HG03575 (cell line): Measurements from ENCODE around the gene MAN2A1.

Experiments
- ATAC-seq: cut with Tn5 transposase; IDR thresholded peaks from one replicate; pipeline ENCODE4 v1.9.1; 2021; ENCODE audit not compliant: unreplicated experiment, insufficient number of reproducible peaks, low FRiP score; ENCODE audit errors: extremely low read depth

MAN2A1 gene

DNA sequence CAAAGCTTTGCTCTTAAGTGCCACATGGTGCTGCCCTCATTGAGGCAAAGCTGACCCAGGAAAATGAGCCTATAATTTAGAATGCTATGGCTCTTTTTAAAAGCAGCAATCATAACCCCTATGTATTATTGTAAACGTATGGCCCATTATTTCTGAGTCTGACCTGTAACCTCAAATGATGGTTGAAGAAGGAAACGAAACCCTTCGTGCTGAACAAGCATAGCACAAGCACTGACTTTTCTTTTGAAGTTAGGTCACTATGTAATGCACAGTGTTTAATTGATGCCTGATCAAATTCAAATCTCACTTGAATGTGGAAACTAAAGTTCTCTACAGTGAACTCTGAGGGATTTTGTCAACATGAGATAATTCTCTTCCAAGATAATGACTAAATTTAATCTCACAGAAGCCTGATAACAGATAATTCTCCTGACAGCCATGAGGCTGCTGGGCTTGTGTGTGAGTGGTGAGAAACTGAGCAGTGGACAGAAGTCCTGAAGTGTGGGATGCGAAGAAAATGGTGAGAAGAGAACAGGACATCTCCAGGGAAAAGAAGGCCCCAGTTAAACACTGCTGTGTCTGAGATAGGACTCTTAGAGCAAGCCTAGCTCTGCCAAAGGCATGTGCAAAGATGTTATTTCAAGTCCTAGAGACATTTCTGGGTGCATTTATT, 226.9 kb downstream of the MAN2A1 start:
- no peak for ATAC-seq
